Fibroblast of lung (primary cell): Measurements from ENCODE around the gene WWTR1. TPM values are rescaled to one million over a fixed set of nuclear protein-coding genes. Genes with fewer than 3 reads are reported as not detected.

Source experiments
- DNase-seq, 2 donors: peaks; one replicate each; pipeline versions ENCODE4 v3.0.0 to v3.0.0-alpha.2; 2010; ENCODE audit warnings: low read depth in 2 of 2
- H2AFZ ChIP-seq: 2 replicates; pipeline ENCODE4 v1.5.1; 2012; ENCODE audit warnings: low read length, control low read depth, inconsistent platforms
- H3K27ac ChIP-seq: 2 replicates; pipeline ENCODE4 v1.5.1; 2011; ENCODE audit warnings: low read length, control low read depth; ENCODE audit not compliant: insufficient read depth
- H3K27me3 ChIP-seq: 2 replicates; pipeline ENCODE4 v1.5.1; 2011; ENCODE audit warnings: mild to moderate bottlenecking, low read length; ENCODE audit not compliant: control insufficient read depth, insufficient read depth
- H3K36me3 ChIP-seq: 2 replicates; pipeline ENCODE4 v1.5.1; 2011; ENCODE audit warnings: low read length; ENCODE audit not compliant: control insufficient read depth, insufficient read depth
- H3K4me1 ChIP-seq: 2 replicates; pipeline ENCODE4 v1.5.1; 2011; ENCODE audit warnings: low read length; ENCODE audit not compliant: control insufficient read depth, insufficient read depth; ENCODE audit errors: extremely low read depth
- H3K4me2 ChIP-seq: 2 replicates; pipeline ENCODE4 v1.5.1; 2011; ENCODE audit warnings: low read length, control low read depth; ENCODE audit not compliant: insufficient read depth; ENCODE audit errors: extremely low read depth
- H3K4me3 ChIP-seq, 4 experiments: fragments of 200-600 bp in 1 of 4; sonication (generic) in 1 of 4; replicated peaks in 1 of 4; 2 replicates each; pipeline ENCODE4 v1.5.1; 2011 to 2016; ENCODE audit warnings: low read length in 4 of 4, low read depth in 3 of 4, mild to moderate bottlenecking in 3 of 4, control low read depth in 2 of 4, inconsistent platforms in 1 of 4, mixed read lengths in 1 of 4; ENCODE audit not compliant: insufficient read depth in 1 of 4; ENCODE audit errors: control extremely low read depth in 1 of 4
- H3K79me2 ChIP-seq: 2 replicates; pipeline ENCODE4 v1.5.1; 2012; ENCODE audit warnings: mild to moderate bottlenecking, low read length, inconsistent platforms; ENCODE audit not compliant: control insufficient read depth, insufficient read depth
- H3K9ac ChIP-seq: 2 replicates; pipeline ENCODE4 v1.5.1; 2011; ENCODE audit warnings: mild to moderate bottlenecking, low read length, control low read depth; ENCODE audit not compliant: insufficient read depth
- H3K9me3 ChIP-seq: 2 replicates; pipeline ENCODE4 v1.5.1; 2012; ENCODE audit warnings: low read depth, low read length; ENCODE audit not compliant: control insufficient read depth, insufficient read depth
- H4K20me1 ChIP-seq: 2 replicates; pipeline ENCODE4 v1.5.1; 2011; ENCODE audit warnings: low read length; ENCODE audit not compliant: control insufficient read depth, insufficient read depth; ENCODE audit errors: extremely low read depth
- CTCF ChIP-seq, 2 donors: IDR thresholded peaks in 1 of 2; conservative IDR thresholded peaks in 1 of 2; 1 replicate in 1 of 2; 2 replicates in 1 of 2; pipeline ENCODE4 v1.5.1; 2011 to 2012; ENCODE audit warnings: low read length in 2 of 2, control low read depth in 1 of 2, inconsistent platforms in 1 of 2, low read depth in 1 of 2, mild to moderate bottlenecking in 1 of 2
- EZH2 ChIP-seq: IDR thresholded peaks from 2 replicates; pipeline ENCODE4 v1.5.1; 2012; ENCODE audit warnings: low read length, control low read depth, mild to moderate bottlenecking; ENCODE audit errors: missing control alignments
- polyA plus RNA-seq, 2 donors: library from polyadenylated mRNA; depleted of rRNA in 1 of 2; stranded (reverse) in 1 of 2; unstranded in 1 of 2; fragments of >200 nt; gene quantifications; 2 replicates each; pipeline ENCODE4 v1.2.1, GENCODE V29; 2011 to 2012; ENCODE audit warnings: missing spikeins in 1 of 2
- total RNA-seq: library from RNA; depleted of rRNA; stranded (reverse); fragments of >200 nt; gene quantifications from 2 replicates; pipeline ENCODE4 v1.2.1, GENCODE V29; 2014

The WWTR1 gene
- total and polyA plus RNA-seq, 2 donors (not counting 1 experiment from before 2014, with no cell fraction given): 13.7 to 71.5 TPM

GRCh38 chr3:149502438-149502837, 155.4 kb downstream of the WWTR1 start:
- no peak overlapping the region for H3K27ac ChIP-seq
- no peak for TF ChIP-seq CTCF (conservative IDR thresholded peaks at IDR 0.05 in 1 of 2, IDR thresholded peaks at IDR 0.05 in 1 of 2; ENCODE audit: low read depth in 1 of 2, low read length in 2 of 2)
- no peak for TF ChIP-seq EZH2
- no peak overlapping the region for H3K9ac ChIP-seq
- H3K4me1 ChIP-seq: peaks cover 12% of the 10 kb centered on the region
- no peak overlapping the region for H3K4me2 ChIP-seq
- H3K27me3 ChIP-seq: no peaks in the 10 kb centered on the region
- no peaks in the 10 kb centered on the region for H3K9me3 ChIP-seq
- no peak overlapping the region for H2AFZ ChIP-seq
- no peaks in the 10 kb centered on the region for H3K36me3 ChIP-seq
- DNase-seq: no peak
- H3K4me3 ChIP-seq: no peak overlapping the region
- H4K20me1 ChIP-seq: no peaks in the 10 kb centered on the region
- no peaks in the 10 kb centered on the region for H3K79me2 ChIP-seq

- Histone ChIP-seq H3K27me3 (no peaks in the 10 kb centered on the region), H3K4me3 (no peak overlapping the region), H3K4me2 (no peak overlapping the region), H3K4me1 (peaks cover 5% of the 10 kb centered on the region), H3K9ac (no peak overlapping the region), H3K27ac (peak overlapping the region; percentile 2), H2AFZ (no peak overlapping the region), H3K36me3 (no peaks in the 10 kb centered on the region), H4K20me1 (no peaks in the 10 kb centered on the region), H3K9me3 (no peaks in the 10 kb centered on the region), H3K79me2 (no peaks in the 10 kb centered on the region)
- DNase-seq: peak; percentile 57 to 90
- TF ChIP-seq EZH2 (no peak), CTCF (conservative IDR thresholded peaks at IDR 0.05 in 1 of 2, IDR thresholded peaks at IDR 0.05 in 1 of 2; ENCODE audit: low read depth in 1 of 2, low read length in 2 of 2) (no peak)
Observed at GRCh38 chr3:149501524-149501923, 156.3 kb downstream of the WWTR1 start.

GRCh38 chr3:149497966-149498670, 159.7 kb downstream of the WWTR1 start:
- Histone ChIP-seq H3K4me1 (peaks cover 9% of the 10 kb centered on the region), H3K9me3 (no peaks in the 10 kb centered on the region), H3K79me2 (no peaks in the 10 kb centered on the region), H4K20me1 (no peaks in the 10 kb centered on the region), H3K9ac (no peak overlapping the region), H3K27me3 (no peaks in the 10 kb centered on the region), H2AFZ (no peak overlapping the region), H3K4me3 (no peak overlapping the region), H3K27ac (no peak overlapping the region), H3K4me2 (no peak overlapping the region), H3K36me3 (no peaks in the 10 kb centered on the region)
- no peak for TF ChIP-seq EZH2
- TF ChIP-seq CTCF (conservative IDR thresholded peaks at IDR 0.05 in 1 of 2, IDR thresholded peaks at IDR 0.05 in 1 of 2; ENCODE audit: low read depth in 1 of 2, low read length in 2 of 2): no peak
- no peak for DNase-seq
